Liver (tissue), 9 donors: ENCODE data around the gene OPTN. TPM values are rescaled to one million over a fixed set of nuclear protein-coding genes. Genes with fewer than 3 reads are reported as not detected.
A peak's percentile ranks its signal among the peaks of the same experiment; 100 is the strongest.

Experiments used
- DNase-seq: peaks from one replicate; pipeline ENCODE4 v3.0.0-alpha.2; 2017; ENCODE audit warnings: low spot score
- H3K27ac ChIP-seq, 2 donors: one replicate each; pipeline ENCODE4 v1.7.0; 2013; ENCODE audit warnings: inconsistent platforms in 2 of 2, low read length in 2 of 2, control low read depth in 1 of 2, low read depth in 1 of 2, mild to moderate bottlenecking in 1 of 2
- H3K27me3 ChIP-seq, 4 donors: one replicate each; pipeline versions ENCODE4 v1.6.1 to v1.7.0; 2013; ENCODE audit warnings: low read length in 3 of 4, inconsistent platforms in 1 of 4, mild to moderate bottlenecking in 1 of 4, moderate library complexity in 1 of 4; ENCODE audit not compliant: control insufficient read depth in 4 of 4, insufficient read depth in 4 of 4
- H3K36me3 ChIP-seq, 4 donors: one replicate each; pipeline versions ENCODE4 v1.6.1 to v1.7.0; 2013; ENCODE audit warnings: low read length in 3 of 4, mild to moderate bottlenecking in 3 of 4, low read depth in 1 of 4, moderate library complexity in 1 of 4; ENCODE audit not compliant: control insufficient read depth in 4 of 4, insufficient read depth in 3 of 4
- H3K4me1 ChIP-seq, 4 donors: one replicate each; pipeline versions ENCODE4 v1.6.1 to v1.7.0; 2013; ENCODE audit warnings: low read length in 3 of 4, mild to moderate bottlenecking in 3 of 4, moderate library complexity in 1 of 4; ENCODE audit not compliant: control insufficient read depth in 4 of 4, insufficient read depth in 4 of 4
- H3K4me3 ChIP-seq, 3 donors: one replicate each; pipeline versions ENCODE4 v1.6.1 to v1.7.0; 2013; ENCODE audit warnings: low read length in 3 of 3, control low read depth in 1 of 3, low read depth in 1 of 3, mild to moderate bottlenecking in 1 of 3
- H3K9ac ChIP-seq, 2 donors: one replicate each; pipeline ENCODE4 v1.7.0; 2013; ENCODE audit warnings: low read length in 2 of 2, mild to moderate bottlenecking in 2 of 2, moderate library complexity in 2 of 2, control low read depth in 1 of 2, low read depth in 1 of 2
- H3K9me3 ChIP-seq, 4 donors: one replicate each; pipeline versions ENCODE4 v1.6.1 to v1.7.0; 2013; ENCODE audit warnings: low read length in 3 of 4; ENCODE audit not compliant: control insufficient read depth in 4 of 4
- EGR1 ChIP-seq, 2 donors: IDR thresholded peaks; 2 replicates each; pipeline ENCODE4 v1.6.1; 2016 to 2018; ENCODE audit warnings: antibody characterized with exemption in 2 of 2, low read depth in 2 of 2
- FOXA1 ChIP-seq: IDR thresholded peaks from 2 replicates; pipeline ENCODE4 v1.6.1; 2016; ENCODE audit warnings: antibody characterized with exemption
- FOXA2 ChIP-seq: IDR thresholded peaks from 2 replicates; pipeline ENCODE4 v1.6.1; 2016; ENCODE audit warnings: antibody characterized with exemption
- GABPA ChIP-seq, 2 donors: IDR thresholded peaks in 1 of 2; conservative IDR thresholded peaks in 1 of 2; 2 replicates each; pipeline ENCODE4 v1.6.1; 2016; ENCODE audit warnings: antibody characterized with exemption in 2 of 2, mild to moderate bottlenecking in 1 of 2, moderate library complexity in 1 of 2
- HNF4A ChIP-seq, 2 donors: conservative IDR thresholded peaks; 2 replicates each; pipeline ENCODE4 v1.6.1; 2016; ENCODE audit warnings: antibody characterized with exemption in 2 of 2, mild to moderate bottlenecking in 2 of 2
- HNF4G ChIP-seq: IDR thresholded peaks from 2 replicates; pipeline ENCODE4 v1.6.1; 2016; ENCODE audit warnings: antibody characterized with exemption
- JUND ChIP-seq, 2 donors: IDR thresholded peaks; 2 replicates each; pipeline ENCODE4 v1.6.1; 2016; ENCODE audit warnings: antibody characterized with exemption in 2 of 2
- NR2F2 ChIP-seq: IDR thresholded peaks from 2 replicates; pipeline ENCODE4 v1.6.1; 2016; ENCODE audit warnings: antibody characterized with exemption
- RAD21 ChIP-seq, 2 donors: IDR thresholded peaks; 2 replicates each; pipeline ENCODE4 v1.6.1; 2016; ENCODE audit warnings: antibody characterized with exemption in 2 of 2, mild to moderate bottlenecking in 2 of 2
- RXRA ChIP-seq, 2 donors: IDR thresholded peaks; 2 replicates each; pipeline ENCODE4 v1.6.1; 2017 to 2018; ENCODE audit warnings: antibody characterized with exemption in 2 of 2, mild to moderate bottlenecking in 1 of 2
- SP1 ChIP-seq: IDR thresholded peaks from 2 replicates; pipeline ENCODE4 v1.6.1; 2018; ENCODE audit warnings: antibody characterized with exemption, mild to moderate bottlenecking
- TAF1 ChIP-seq: conservative IDR thresholded peaks from 2 replicates; pipeline ENCODE4 v1.6.1; 2016; ENCODE audit warnings: antibody characterized with exemption, mild to moderate bottlenecking
- YY1 ChIP-seq: IDR thresholded peaks from 2 replicates; pipeline ENCODE4 v1.6.1; 2016; ENCODE audit warnings: antibody characterized with exemption, mild to moderate bottlenecking
- WGBS: extraction: QIAGEN DNeasy Blood & Tissue Kit; methylation state at CpG from one replicate; pipeline ENCODE4 v1.1.7; 2013; 5-methylcytosine and 5-hydroxymethylcytosine counted together
- polyA plus RNA-seq, 2 donors: library from polyadenylated mRNA; stranded (reverse) in 1 of 2; unstranded in 1 of 2; fragments of 200-250 nt in 1 of 2; fragments of >200 nt in 1 of 2; fragmentation: Nextera tagmentation in 1 of 2; extraction: Ambion mirVana in 1 of 2; gene quantifications; one replicate each; pipeline versions ENCODE4 v1.2.1 to v1.2.3, GENCODE V29; 2013 to 2015
- total RNA-seq, 2 donors: library from RNA; depleted of rRNA; stranded (reverse); fragments of >200 nt; gene quantifications; one replicate each; pipeline ENCODE4 v1.2.3, GENCODE V29; 2014
- TF ChIP-seq, protein P1 (sequence below): IDR thresholded peaks from 2 replicates; pipeline ENCODE4 v1.6.1; 2016; ENCODE audit warnings: antibody characterized with exemption
- TF ChIP-seq, protein P2 (sequence below): IDR thresholded peaks from 2 replicates; pipeline ENCODE4 v1.6.1; 2016; ENCODE audit warnings: antibody characterized with exemption
- TF ChIP-seq, protein P3 (sequence below): IDR thresholded peaks from 2 replicates; pipeline ENCODE4 v1.6.1; 2016; ENCODE audit warnings: antibody characterized with exemption, mild to moderate bottlenecking
- TF ChIP-seq, protein P4 (sequence below): IDR thresholded peaks from 2 replicates; pipeline ENCODE4 v1.6.1; 2016; ENCODE audit warnings: antibody characterized with exemption
- TF ChIP-seq, protein P5 (sequence below): fragments of 150-350 bp; IDR thresholded peaks from 2 replicates; pipeline ENCODE4 v1.5.1; 2017; ENCODE audit warnings: improper control_type of control experiment, low read depth, low read length; ENCODE audit not compliant: missing input control
- donor health status: healthy.
- donor health status: healthy.
- donor health status: healthy.
- donor health status: healthy.
- donor health status: healthy.

The OPTN gene
- total and polyA plus RNA-seq, 4 donors = 21.5 to 42.0 (median 34.2) TPM

DNA sequence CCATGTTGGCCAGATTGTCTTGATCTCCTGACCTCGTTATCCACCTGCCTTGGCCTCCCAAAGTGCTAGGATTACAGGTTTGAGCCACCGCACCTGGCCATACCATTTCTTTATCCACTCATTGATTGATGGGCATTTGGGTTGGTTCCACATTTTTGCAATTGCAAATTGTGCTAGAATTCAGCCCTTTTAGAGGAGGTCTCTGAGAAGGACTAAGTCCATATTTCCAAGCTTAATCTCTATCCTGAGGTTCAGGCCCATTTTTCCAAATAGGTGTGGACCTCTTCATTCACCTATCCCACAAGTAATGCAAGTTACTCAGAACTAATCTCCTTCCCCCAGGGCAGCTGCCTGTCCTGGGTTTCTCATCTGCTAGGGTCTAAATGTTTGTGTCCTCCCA, 9.7 kb upstream of the OPTN start (continued):
- TF ChIP-seq, protein P1, sequence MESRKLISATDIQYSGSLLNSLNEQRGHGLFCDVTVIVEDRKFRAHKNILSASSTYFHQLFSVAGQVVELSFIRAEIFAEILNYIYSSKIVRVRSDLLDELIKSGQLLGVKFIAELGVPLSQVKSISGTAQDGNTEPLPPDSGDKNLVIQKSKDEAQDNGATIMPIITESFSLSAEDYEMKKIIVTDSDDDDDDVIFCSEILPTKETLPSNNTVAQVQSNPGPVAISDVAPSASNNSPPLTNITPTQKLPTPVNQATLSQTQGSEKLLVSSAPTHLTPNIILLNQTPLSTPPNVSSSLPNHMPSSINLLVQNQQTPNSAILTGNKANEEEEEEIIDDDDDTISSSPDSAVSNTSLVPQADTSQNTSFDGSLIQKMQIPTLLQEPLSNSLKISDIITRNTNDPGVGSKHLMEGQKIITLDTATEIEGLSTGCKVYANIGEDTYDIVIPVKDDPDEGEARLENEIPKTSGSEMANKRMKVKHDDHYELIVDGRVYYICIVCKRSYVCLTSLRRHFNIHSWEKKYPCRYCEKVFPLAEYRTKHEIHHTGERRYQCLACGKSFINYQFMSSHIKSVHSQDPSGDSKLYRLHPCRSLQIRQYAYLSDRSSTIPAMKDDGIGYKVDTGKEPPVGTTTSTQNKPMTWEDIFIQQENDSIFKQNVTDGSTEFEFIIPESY = no peak
- no peak for TF ChIP-seq GABPA (IDR thresholded peaks at IDR 0.05 in 1 of 2, conservative IDR thresholded peaks at IDR 0.05 in 1 of 2)

DNA sequence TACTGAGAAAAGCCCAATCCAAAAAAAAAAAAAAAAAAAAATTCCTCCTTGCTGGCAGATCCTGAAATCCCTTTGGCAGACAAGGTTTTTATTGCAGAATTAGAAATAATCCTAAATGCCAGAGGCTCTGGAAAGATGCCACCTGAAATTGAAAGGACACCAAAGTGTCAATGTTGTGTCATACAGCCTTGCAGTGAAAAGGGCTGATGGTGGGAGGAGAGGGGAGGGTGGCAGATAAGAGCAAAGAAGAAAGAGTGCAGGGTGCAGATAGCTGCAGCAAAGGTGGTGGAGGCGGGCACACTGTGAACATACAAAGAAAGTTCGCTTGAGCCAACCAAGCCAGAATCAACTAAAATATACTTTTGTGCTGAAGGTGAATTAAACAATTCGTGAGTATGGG, 8.2 kb upstream of the OPTN start:
- TF ChIP-seq HNF4A (conservative IDR thresholded peaks at IDR 0.05) (peak; percentile 67 to 80), SP1 (peak; percentile 68), TAF1 (no peak), NR2F2 (no peak), FOXA2 (no peak), FOXA1 (no peak), HNF4G (peak; percentile 47), YY1 (peak; percentile 65), GABPA (IDR thresholded peaks at IDR 0.05 in 1 of 2, conservative IDR thresholded peaks at IDR 0.05 in 1 of 2) (no peak), EGR1 (IDR thresholded peaks at IDR 0.05; ENCODE audit: low read depth in 2 of 2) (peak in 1 of 2 donors; percentile 49), JUND (IDR thresholded peaks at IDR 0.05) (peak; percentile 37 to 42), RXRA (IDR thresholded peaks at IDR 0.05) (peak; percentile 67 to 81), RAD21 (IDR thresholded peaks at IDR 0.05) (peak in 1 of 2 donors; percentile 29)
- TF ChIP-seq, protein P2, sequence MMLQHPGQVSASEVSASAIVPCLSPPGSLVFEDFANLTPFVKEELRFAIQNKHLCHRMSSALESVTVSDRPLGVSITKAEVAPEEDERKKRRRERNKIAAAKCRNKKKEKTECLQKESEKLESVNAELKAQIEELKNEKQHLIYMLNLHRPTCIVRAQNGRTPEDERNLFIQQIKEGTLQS = peak; percentile 49
- TF ChIP-seq, protein P1 = peak; percentile 25
- TF ChIP-seq, protein P3, sequence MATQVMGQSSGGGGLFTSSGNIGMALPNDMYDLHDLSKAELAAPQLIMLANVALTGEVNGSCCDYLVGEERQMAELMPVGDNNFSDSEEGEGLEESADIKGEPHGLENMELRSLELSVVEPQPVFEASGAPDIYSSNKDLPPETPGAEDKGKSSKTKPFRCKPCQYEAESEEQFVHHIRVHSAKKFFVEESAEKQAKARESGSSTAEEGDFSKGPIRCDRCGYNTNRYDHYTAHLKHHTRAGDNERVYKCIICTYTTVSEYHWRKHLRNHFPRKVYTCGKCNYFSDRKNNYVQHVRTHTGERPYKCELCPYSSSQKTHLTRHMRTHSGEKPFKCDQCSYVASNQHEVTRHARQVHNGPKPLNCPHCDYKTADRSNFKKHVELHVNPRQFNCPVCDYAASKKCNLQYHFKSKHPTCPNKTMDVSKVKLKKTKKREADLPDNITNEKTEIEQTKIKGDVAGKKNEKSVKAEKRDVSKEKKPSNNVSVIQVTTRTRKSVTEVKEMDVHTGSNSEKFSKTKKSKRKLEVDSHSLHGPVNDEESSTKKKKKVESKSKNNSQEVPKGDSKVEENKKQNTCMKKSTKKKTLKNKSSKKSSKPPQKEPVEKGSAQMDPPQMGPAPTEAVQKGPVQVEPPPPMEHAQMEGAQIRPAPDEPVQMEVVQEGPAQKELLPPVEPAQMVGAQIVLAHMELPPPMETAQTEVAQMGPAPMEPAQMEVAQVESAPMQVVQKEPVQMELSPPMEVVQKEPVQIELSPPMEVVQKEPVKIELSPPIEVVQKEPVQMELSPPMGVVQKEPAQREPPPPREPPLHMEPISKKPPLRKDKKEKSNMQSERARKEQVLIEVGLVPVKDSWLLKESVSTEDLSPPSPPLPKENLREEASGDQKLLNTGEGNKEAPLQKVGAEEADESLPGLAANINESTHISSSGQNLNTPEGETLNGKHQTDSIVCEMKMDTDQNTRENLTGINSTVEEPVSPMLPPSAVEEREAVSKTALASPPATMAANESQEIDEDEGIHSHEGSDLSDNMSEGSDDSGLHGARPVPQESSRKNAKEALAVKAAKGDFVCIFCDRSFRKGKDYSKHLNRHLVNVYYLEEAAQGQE = no peak
- TF ChIP-seq, protein P4, sequence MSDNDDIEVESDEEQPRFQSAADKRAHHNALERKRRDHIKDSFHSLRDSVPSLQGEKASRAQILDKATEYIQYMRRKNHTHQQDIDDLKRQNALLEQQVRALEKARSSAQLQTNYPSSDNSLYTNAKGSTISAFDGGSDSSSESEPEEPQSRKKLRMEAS = no peak
- TF ChIP-seq, protein P5, sequence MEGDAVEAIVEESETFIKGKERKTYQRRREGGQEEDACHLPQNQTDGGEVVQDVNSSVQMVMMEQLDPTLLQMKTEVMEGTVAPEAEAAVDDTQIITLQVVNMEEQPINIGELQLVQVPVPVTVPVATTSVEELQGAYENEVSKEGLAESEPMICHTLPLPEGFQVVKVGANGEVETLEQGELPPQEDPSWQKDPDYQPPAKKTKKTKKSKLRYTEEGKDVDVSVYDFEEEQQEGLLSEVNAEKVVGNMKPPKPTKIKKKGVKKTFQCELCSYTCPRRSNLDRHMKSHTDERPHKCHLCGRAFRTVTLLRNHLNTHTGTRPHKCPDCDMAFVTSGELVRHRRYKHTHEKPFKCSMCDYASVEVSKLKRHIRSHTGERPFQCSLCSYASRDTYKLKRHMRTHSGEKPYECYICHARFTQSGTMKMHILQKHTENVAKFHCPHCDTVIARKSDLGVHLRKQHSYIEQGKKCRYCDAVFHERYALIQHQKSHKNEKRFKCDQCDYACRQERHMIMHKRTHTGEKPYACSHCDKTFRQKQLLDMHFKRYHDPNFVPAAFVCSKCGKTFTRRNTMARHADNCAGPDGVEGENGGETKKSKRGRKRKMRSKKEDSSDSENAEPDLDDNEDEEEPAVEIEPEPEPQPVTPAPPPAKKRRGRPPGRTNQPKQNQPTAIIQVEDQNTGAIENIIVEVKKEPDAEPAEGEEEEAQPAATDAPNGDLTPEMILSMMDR = no peak
- H3K36me3 ChIP-seq = no peaks in the 10 kb centered on the region
- no peak overlapping the region for H3K4me3 ChIP-seq
- WGBS = 32% methylated on average over 3 of the region's 3 CpGs
- peaks cover 0 to 23% (median 17%) of the 10 kb centered on the region in 4 donors for H3K4me1 ChIP-seq
- no peak for DNase-seq
- H3K27me3 ChIP-seq = no peaks in the 10 kb centered on the region
- no peak overlapping the region for H3K9ac ChIP-seq
- H3K9me3 ChIP-seq = no peaks in the 10 kb centered on the region
- H3K27ac ChIP-seq = no peak overlapping the region
